HepG2 (cell line): Measurements from ENCODE around the gene PTGIR. TPM values are rescaled to one million over a fixed set of nuclear protein-coding genes. Genes with fewer than 3 reads are reported as not detected.

Source experiments
- ARID4A ChIP-seq: sonication (generic); formaldehyde crosslinking; IDR thresholded peaks from 2 replicates; pipeline ENCODE4 v1.5.0; 2020; ENCODE audit warnings: mild to moderate bottlenecking, missing genetic modification reagents, borderline replicate concordance
- ATF7-NPFF ChIP-seq: sonication (generic); formaldehyde crosslinking; IDR thresholded peaks from 2 replicates; pipeline ENCODE4 v1.8.1; 2023; ENCODE audit warnings: mild to moderate bottlenecking, low read depth, missing genetic modification reagents, moderate library complexity
- BORCS8-MEF2B ChIP-seq: sonication (generic); formaldehyde crosslinking; IDR thresholded peaks from 2 replicates; pipeline ENCODE4 v1.8.0; 2022; ENCODE audit warnings: mild to moderate bottlenecking, missing genetic modification reagents
- CEBPB ChIP-seq: IDR thresholded peaks from 2 replicates; pipeline ENCODE4 v1.6.1; 2011; ENCODE audit warnings: low read depth, low read length, improper control_type of control experiment, borderline replicate concordance
- CTCF ChIP-seq: sonication (generic); formaldehyde crosslinking; IDR thresholded peaks from 2 replicates; pipeline ENCODE4 v1.5.0; 2020; ENCODE audit warnings: mild to moderate bottlenecking, missing genetic modification reagents, moderate library complexity
- ELF1 ChIP-seq: sonication (generic); formaldehyde crosslinking; IDR thresholded peaks from 2 replicates; pipeline ENCODE4 v1.4.0; 2020; ENCODE audit warnings: missing genetic modification reagents
- FOXA3 ChIP-seq: IDR thresholded peaks from 2 replicates; pipeline ENCODE4 v1.6.1; 2016; ENCODE audit warnings: missing genetic modification reagents, missing compliant biosample characterization
- GATAD2A ChIP-seq: IDR thresholded peaks from 2 replicates; pipeline ENCODE4 v1.6.1; 2016
- GTF3A ChIP-seq: sonication (generic); formaldehyde crosslinking; conservative IDR thresholded peaks from 2 replicates; pipeline ENCODE4 v1.4.0; 2020; ENCODE audit warnings: mild to moderate bottlenecking, missing genetic modification reagents
- HIVEP1 ChIP-seq: sonication (generic); formaldehyde crosslinking; IDR thresholded peaks from 2 replicates; pipeline ENCODE4 v1.4.0; 2020; ENCODE audit warnings: mild to moderate bottlenecking, missing genetic modification reagents
- HMGXB4 ChIP-seq, 2 experiments: sonication (generic) in 1 of 2; formaldehyde crosslinking in 1 of 2; IDR thresholded peaks; 2 replicates each; pipeline versions ENCODE4 v1.4.0 to v1.6.1; 2018 to 2020; ENCODE audit warnings: missing genetic modification reagents in 2 of 2, borderline replicate concordance in 1 of 2, low read depth in 1 of 2, mild to moderate bottlenecking in 1 of 2, missing biosample characterization in 1 of 2
- KDM2A ChIP-seq: sonication (generic); formaldehyde crosslinking; IDR thresholded peaks from 2 replicates; pipeline ENCODE4 v1.4.0; 2020; ENCODE audit warnings: low read depth, missing genetic modification reagents, borderline replicate concordance
- KLF6 ChIP-seq: IDR thresholded peaks from 2 replicates; pipeline ENCODE4 v1.8.0; 2016; ENCODE audit warnings: missing biosample characterization, missing genetic modification reagents
- MXD4 ChIP-seq: IDR thresholded peaks from 2 replicates; pipeline ENCODE4 v1.6.1; 2016; ENCODE audit warnings: mild to moderate bottlenecking, missing biosample characterization, missing genetic modification reagents
- PTBP1 ChIP-seq: fragments of 200-400 bp; formaldehyde crosslinking; IDR thresholded peaks from 2 replicates; pipeline ENCODE4 v1.6.1; 2018; ENCODE audit warnings: low read length, low read depth; ENCODE audit not compliant: poor library complexity, severe bottlenecking
- SALL1 ChIP-seq: sonication (generic); formaldehyde crosslinking; IDR thresholded peaks from 2 replicates; pipeline ENCODE4 v1.8.0; 2022; ENCODE audit warnings: mild to moderate bottlenecking, missing genetic modification reagents
- STAG1 ChIP-seq: sonication (generic); formaldehyde crosslinking; IDR thresholded peaks from 2 replicates; pipeline ENCODE4 v1.4.0; 2020; ENCODE audit warnings: missing genetic modification reagents
- TCF7 ChIP-seq: sonication (generic); IDR thresholded peaks from 2 replicates; pipeline ENCODE4 v1.6.1; 2016; ENCODE audit warnings: antibody characterized with exemption, low read depth
- ZNF274 ChIP-seq: sonication (generic); formaldehyde crosslinking; IDR thresholded peaks from 2 replicates; pipeline ENCODE4 v1.5.1; 2020; ENCODE audit warnings: mild to moderate bottlenecking, missing genetic modification reagents
- ZNF282 ChIP-seq: fragments of 450-650 bp; IDR thresholded peaks from 2 replicates; pipeline ENCODE4 v1.6.1; 2018; ENCODE audit not compliant: partially characterized antibody
- ZNF501 ChIP-seq: sonication (generic); formaldehyde crosslinking; IDR thresholded peaks from 2 replicates; pipeline ENCODE4 v1.5.1; 2020; ENCODE audit warnings: mild to moderate bottlenecking, moderate library complexity, missing genetic modification reagents
- ZNF652 ChIP-seq: IDR thresholded peaks from 2 replicates; pipeline ENCODE4 v1.6.1; 2016; ENCODE audit warnings: low read depth, borderline replicate concordance
- ZNF792 ChIP-seq: IDR thresholded peaks from 2 replicates; pipeline ENCODE4 v1.6.1; 2016
- ZSCAN25 ChIP-seq: sonication (generic); formaldehyde crosslinking; IDR thresholded peaks from 2 replicates; pipeline ENCODE4 v1.8.0; 2022; ENCODE audit warnings: mild to moderate bottlenecking, missing genetic modification reagents
- polyA plus RNA-seq, 8 experiments: library from polyadenylated mRNA; depleted of rRNA in 3 of 8; stranded (reverse) in 7 of 8; unstranded in 1 of 8; fragments of >200 nt; fragmentation: Illumina TruSeq in 4 of 8; extraction: Trizol in 4 of 8; gene quantifications; 2 replicates each; pipeline versions ENCODE4 v1.2.1 to v1.2.3, GENCODE V29; 2011 to 2016; ENCODE audit warnings: low read depth in 4 of 8, missing spikeins in 1 of 8, mixed read lengths in 1 of 8; ENCODE audit not compliant: insufficient read depth in 1 of 8
- total RNA-seq, 5 experiments: library from RNA; depleted of rRNA; stranded (reverse); fragments of >200 nt; fragmentation: Illumina TruSeq; extraction: Trizol; gene quantifications; 2 replicates each; pipeline ENCODE4 v1.2.3, GENCODE V29; 2016; ENCODE audit warnings: low read depth in 1 of 5

The PTGIR gene
- total and polyA plus RNA-seq, 2 of the 13 experiments (the other 11 are each of a cell fraction or from before 2014, with no cell fraction given): not detected

GRCh38 chr19:46614114-46614722 is 10.7 kb downstream of the PTGIR start (continued):
- TF ChIP-seq KLF6 (CRISPR knock-in tag) (no peak), CEBPB (no peak), HMGXB4 (CRISPR knock-in tag; IDR thresholded peaks at IDR 0.05; ENCODE audit: borderline replicate concordance in 1 of 2, low read depth in 1 of 2) (0 out of 4 replicates have a peak, but pooled peaks of 1 of the 2 experiments have one; percentile 54), ATF7-NPFF (no peak), STAG1 (CRISPR knock-in tag) (peak; percentile 76), SALL1 (0 out of 2 replicates have a peak, but pooled peaks have one; percentile 37), GTF3A (CRISPR knock-in tag) (no peak), MXD4 (CRISPR knock-in tag) (no peak), ZNF274 (CRISPR knock-in tag) (no peak), ZNF501 (CRISPR knock-in tag) (peak; percentile 41; the same call in 1 of the 2 replicates), ZNF282 (no peak), GATAD2A (CRISPR knock-in tag) (0 out of 2 replicates have a peak, but pooled peaks have one; percentile 17), ELF1 (CRISPR knock-in tag) (peak; percentile 53), FOXA3 (CRISPR knock-in tag) (0 out of 2 replicates have a peak, but pooled peaks have one; percentile 17), HIVEP1 (CRISPR knock-in tag) (no peak), KDM2A (CRISPR knock-in tag) (peak; percentile 48; the same call in 1 of the 2 replicates), BORCS8-MEF2B (CRISPR knock-in tag) (0 out of 2 replicates have a peak, but pooled peaks have one; percentile 31), PTBP1 (no peak), ZSCAN25 (CRISPR knock-in tag) (no peak), ARID4A (CRISPR knock-in tag) (no peak), CTCF (CRISPR knock-in tag) (peak; percentile 88), ZNF652 (CRISPR knock-in tag) (no peak), ZNF792 (CRISPR knock-in tag) (no peak), TCF7 (no peak)
